NOMO-1 treated with dmso at 0.1 percent for 144 hours (cell line): ENCODE data around the gene PFDN2.

ENCODE experiments used
- DNase-seq: peaks from one replicate; lab custom pipeline; 2025; ENCODE audit not compliant: unreplicated experiment; lab: John Stamatoyannopoulos, UW

Gene PFDN2

GRCh38 chr1:161106431-161106830 lies 11.4 kb downstream of the PFDN2 start:
- DNase-seq: no peak

GRCh38 chr1:161100556-161100955 lies 17.3 kb downstream of the PFDN2 start:
- no peak for DNase-seq

- DNase-seq: no peak
Measured at GRCh38 chr1:161099090-161099802, 18.6 kb downstream of the PFDN2 start.

DNA sequence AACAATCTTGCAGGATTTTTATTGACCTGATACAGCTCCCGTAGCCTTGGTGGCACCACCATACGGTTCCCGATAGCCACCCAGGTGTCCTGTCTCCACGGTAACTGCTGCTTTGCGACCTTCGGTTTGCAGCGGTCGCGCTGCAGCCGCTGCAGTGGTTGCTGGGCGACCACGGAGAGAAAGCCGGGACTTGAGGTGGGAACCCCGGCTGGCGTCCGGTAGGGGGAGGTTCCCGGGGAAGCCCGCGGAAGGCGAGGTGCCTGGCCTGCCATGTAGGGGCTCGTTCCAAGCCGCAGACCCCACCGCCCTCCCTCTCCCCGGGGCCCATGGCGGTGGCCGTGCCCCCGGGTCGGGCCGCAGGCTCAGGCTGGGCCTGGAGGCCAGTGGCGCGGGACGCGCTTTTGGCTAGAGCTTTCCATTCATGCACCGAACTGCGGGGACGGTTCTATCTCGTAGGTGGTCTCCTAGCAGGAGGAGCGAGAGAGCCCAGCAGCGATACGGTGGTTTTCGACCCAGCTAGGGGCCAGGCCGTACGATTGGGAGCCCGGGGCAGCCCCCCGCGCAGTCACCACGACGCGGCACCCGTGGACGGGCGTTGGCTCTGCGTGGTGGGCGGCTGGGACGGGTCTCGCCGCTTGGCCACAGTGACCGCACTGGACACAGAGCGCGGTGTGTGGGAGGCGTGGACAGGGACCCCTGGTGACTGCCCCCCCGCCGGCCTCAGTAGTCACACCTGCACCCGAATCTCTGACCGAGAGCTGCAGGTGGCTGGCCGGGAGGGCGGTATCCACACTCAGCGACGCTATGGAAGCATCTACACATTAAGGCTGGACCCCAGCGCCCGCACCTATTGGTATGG lies 19.4 kb downstream of the PFDN2 start, which contains the start of gene KLHDC9:
KLHDC9 (plus strand) TSS at position 152 of the 859 bp plus-strand sequence; CDS start at position 327, 175 bp downstream.
- no peak for DNase-seq

GRCh38 chr1:161096530-161096929 lies 21.3 kb downstream of the PFDN2 start:
- DNase-seq: no peak

DNA sequence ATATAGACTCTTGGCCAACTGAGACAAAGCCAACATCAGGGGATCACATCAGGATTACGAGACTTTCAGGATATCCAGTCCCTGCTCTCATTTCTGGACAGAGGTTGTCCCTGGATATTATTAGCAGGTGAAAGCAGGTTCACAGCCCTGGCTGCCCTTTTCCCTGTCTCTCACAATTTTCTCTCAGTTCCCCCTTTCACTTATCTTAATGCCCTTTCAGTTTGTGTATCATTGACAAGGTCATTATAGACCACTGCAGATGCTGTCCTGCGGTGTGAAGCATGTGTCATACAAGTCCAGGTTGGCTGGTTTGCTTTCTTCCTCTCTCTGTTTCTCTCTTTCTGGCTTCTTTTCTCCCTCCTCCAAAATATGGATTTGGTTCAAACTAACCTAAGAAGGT lies 21.8 kb downstream of the PFDN2 start:
- no peak for DNase-seq

DNA sequence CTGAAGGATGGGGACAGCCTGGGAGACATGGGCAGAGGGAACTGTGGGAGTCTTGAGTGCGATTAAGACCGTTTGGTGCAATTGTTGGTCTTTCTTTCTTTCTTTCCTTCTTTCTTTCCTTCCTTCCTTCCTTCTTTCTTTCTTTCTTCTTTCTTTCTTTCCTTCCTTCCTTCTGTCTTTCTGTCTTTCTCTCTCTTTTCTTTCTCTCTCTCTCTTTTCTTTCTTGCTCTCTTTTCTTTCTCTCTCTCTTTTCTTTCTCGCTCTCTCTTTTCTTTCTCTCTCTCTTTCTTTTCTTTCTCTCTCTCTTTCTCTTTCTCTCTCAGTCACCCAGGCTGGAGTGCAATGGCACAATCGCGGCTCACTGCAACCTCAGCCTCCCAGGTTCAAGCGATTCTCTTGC lies 22.6 kb downstream of the PFDN2 start:
- no peak for DNase-seq

GRCh38 chr1:161094481-161094880 lies 23.4 kb downstream of the PFDN2 start:
- DNase-seq: no peak

- no peak for DNase-seq
Measured at GRCh38 chr1:161092621-161093028, 25.2 kb downstream of the PFDN2 start.

- no peak for DNase-seq
Measured at GRCh38 chr1:161091796-161092507, 25.9 kb downstream of the PFDN2 start.

GRCh38 chr1:161091093-161091492 lies 26.7 kb downstream of the PFDN2 start:
- DNase-seq: no peak

DNA sequence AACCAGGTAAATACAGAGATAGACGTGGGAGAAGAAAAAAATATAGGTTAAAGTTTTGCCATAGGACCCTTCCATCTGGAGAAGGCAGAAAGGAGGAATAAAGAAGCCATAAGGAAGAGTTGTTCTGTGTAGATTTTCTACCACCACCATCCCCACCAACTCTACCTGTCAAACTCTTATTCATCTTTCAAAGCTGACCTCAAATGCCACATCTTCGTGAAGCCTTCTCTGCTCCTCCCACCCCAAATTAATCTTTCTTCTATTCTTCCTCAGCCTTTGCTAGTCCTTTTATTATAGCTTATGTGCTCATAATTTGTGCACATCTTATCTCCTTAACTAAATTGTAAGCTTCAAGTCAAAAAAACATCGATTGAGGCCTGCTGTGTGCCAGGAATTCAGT lies 27.2 kb downstream of the PFDN2 start:
- no peak for DNase-seq

- DNase-seq: no peak
Measured at GRCh38 chr1:161089938-161090337, 27.9 kb downstream of the PFDN2 start.

DNA sequence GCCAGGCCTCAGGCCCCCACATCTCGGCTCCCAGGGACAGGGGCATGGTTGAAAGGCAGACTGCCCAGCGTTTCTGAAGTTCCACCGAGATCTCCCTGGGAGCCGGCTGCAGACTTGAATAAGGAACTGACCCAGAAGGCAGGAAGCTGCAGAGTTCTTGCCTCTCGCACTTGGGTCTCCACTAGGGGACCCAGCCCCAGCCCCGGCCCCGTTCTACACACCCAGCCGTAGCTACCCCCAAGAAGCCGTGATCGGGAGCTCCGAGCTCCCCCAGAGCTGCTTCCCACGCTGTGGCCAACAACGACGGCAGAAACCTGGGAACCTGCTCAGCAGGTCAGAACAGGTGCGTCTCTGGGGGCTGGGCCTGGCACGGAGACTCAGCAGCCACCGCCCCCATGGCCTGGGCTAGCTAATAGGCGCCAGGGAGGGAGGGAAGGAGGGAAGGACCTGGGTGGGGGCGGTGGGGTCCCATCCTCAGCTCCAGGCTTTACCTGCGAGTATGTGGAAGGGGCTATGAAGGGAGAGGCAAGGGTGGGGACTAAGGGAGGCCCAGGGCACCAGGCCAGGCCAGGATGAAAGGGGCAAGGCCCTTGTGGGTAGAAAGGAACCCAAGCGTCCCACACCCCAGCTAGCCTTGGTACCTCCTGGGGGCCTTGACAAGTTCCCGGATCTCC lies 28.4 kb downstream of the PFDN2 start, which contains the start of gene NECTIN4:
NECTIN4 (minus strand) TSS at position 308 of the 674 bp plus-strand sequence; CDS start at position 46, 262 bp downstream.
- no peak for DNase-seq

GRCh38 chr1:161088587-161089110 lies 29.2 kb downstream of the PFDN2 start:
- DNase-seq: no peak

DNA sequence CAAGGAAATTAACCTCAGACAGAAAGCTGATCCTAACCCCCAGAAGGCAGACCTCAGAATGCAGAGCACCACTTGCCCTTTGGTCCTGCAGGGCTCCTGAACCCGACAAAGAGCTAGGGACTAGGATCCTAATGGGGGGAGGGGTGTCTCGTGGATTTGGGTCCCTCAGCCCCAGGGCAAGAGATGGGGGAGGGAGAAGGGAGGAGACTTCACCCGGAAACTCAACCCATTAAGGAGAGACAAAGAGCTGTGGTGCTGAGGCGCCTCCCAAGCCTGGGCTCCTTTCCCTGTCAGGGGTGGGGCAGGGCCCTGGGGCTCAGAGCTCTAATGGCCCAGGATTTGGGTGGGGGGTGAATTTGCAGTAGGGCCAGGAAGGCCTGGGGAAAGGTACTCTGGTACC lies 31.4 kb downstream of the PFDN2 start:
- DNase-seq: no peak

DNA sequence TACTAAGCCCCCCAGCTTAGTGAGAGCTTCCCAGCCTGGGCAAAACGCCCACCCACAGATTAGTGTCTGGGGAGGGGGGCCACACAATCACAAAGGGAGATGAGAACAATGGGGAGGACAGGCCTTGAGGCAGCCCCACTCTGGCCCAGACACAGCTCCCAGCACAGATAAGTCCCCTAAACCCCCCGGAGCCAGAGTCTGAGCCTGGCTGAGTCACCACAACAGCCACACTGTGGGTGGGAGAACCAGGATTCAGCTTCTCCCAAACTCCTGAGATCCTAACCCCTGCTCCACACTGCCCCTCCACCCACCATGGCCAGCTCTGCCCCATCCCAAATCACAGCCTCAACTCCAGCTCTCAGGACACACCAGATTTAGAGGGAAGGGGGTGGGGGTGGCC lies 32.7 kb downstream of the PFDN2 start:
- no peak for DNase-seq

DNA sequence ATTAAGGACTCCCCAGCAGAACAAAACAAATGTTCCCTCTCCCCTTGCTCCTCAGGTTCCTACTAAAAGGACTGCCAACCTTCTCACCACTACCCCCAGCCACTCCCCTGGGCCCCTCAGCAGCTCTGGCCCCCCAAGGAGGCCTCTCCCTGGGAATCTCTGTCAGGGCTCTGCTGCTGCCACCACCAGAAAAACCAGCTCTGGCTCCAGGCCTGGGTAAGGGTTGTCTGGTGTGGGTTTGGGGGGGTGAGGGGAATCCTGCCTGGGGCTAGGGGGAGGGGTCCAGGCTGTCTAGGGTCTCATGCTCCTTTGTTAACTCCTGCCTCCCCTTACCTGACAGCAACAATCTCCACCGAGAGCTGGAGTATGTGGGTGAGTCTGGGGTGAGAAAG lies 33.2 kb downstream of the PFDN2 start:
- no peak for DNase-seq

- peak; percentile 22 for DNase-seq
Measured at GRCh38 chr1:161083748-161084596, 33.9 kb downstream of the PFDN2 start.
